ENCODE measurements around the gene CLSTN2. TPM values are rescaled to one million over a fixed set of nuclear protein-coding genes. Genes with fewer than 3 reads are reported as not detected.

The CLSTN2 gene
- total and polyA plus RNA-seq, 2 of the 4 experiments (the other 2 are of a cell fraction) = under 0.01 to 0.07 TPM

GRCh38 chr3:140370686-140371085 lies 435.7 kb downstream of the CLSTN2 start:
- H3K9me1 ChIP-seq (ENCODE audit: insufficient read depth, low read length) = no peaks in the 10 kb centered on the region
- ChIA-PET CTCF (no interaction called here), POLR2A (ENCODE audit: unreplicated experiment) (no interaction called here)
- WGBS, 2 experiments (ENCODE audit: extremely low coverage in 2 of 2, insufficient read length in 1 of 2) = no CpG with 5 or more reads among the region's 2 CpGs
- H2AFZ ChIP-seq (replicated peaks; ENCODE audit: low read length, poor library complexity) = no peak overlapping the region
- dilution Hi-C loops (cut with HindIII; ENCODE audit: low sequenced_read_pairs, unreplicated experiment) = no loop called here
- no peak overlapping the region for H3K4me2 ChIP-seq (ENCODE audit: low read depth, low read length)
- H3K4me3 ChIP-seq (ENCODE audit: insufficient read depth, low read depth, low read length) = no peak overlapping the region
- H4K5ac ChIP-seq (ENCODE audit: low read depth, low read length) = no peak overlapping the region
- no peak overlapping the region for H3K18ac ChIP-seq (ENCODE audit: low read depth, low read length)
- H3K36me3 ChIP-seq (ENCODE audit: control insufficient read depth, insufficient read depth, low read length) = no peaks in the 10 kb centered on the region
- H2AK5ac ChIP-seq (ENCODE audit: low read depth, low read length) = no peak overlapping the region
- no peak overlapping the region for H2BK120ac ChIP-seq (ENCODE audit: low read depth, low read length)
- no peak overlapping the region for H3K9ac ChIP-seq (ENCODE audit: low read depth, low read length)
- no peak overlapping the region for H2AK9ac ChIP-seq (replicated peaks; ENCODE audit: low read depth, low read length, poor library complexity)
- H3K4ac ChIP-seq (ENCODE audit: low read depth, low read length) = no peak overlapping the region
- intact Hi-C loops (cut with micrococcal nuclease) = no loop called here
- no peaks in the 10 kb centered on the region for H3K79me1 ChIP-seq (ENCODE audit: low read depth in 1 of 2, low read length in 2 of 2)
- DNase-seq = no peak
- TF ChIP-seq, protein P1, sequence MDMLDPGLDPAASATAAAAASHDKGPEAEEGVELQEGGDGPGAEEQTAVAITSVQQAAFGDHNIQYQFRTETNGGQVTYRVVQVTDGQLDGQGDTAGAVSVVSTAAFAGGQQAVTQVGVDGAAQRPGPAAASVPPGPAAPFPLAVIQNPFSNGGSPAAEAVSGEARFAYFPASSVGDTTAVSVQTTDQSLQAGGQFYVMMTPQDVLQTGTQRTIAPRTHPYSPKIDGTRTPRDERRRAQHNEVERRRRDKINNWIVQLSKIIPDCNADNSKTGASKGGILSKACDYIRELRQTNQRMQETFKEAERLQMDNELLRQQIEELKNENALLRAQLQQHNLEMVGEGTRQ (IDR thresholded peaks at IDR 0.05; ENCODE audit: low read depth, low read length) = no peak
- no peaks in the 10 kb centered on the region for H4K20me1 ChIP-seq (ENCODE audit: insufficient read depth, low read length)
- no peak for ATAC-seq (ENCODE audit: low read depth)
- H3K4me1 ChIP-seq (ENCODE audit: control insufficient read depth, insufficient read depth, low read length) = no peaks in the 10 kb centered on the region
- no peak overlapping the region for H3K27ac ChIP-seq (ENCODE audit: insufficient read depth, low read length)
- H4K8ac ChIP-seq (ENCODE audit: low read depth in 2 of 2, low read length in 2 of 2) = no peak overlapping the region
- no peak overlapping the region for H2BK5ac ChIP-seq (ENCODE audit: low read depth, low read length, poor library complexity, severe bottlenecking)
- no peaks in the 10 kb centered on the region for H3K9me3 ChIP-seq (ENCODE audit: control insufficient read depth, insufficient read depth, low read length)
- no peak overlapping the region for H3K56ac ChIP-seq (ENCODE audit: extremely low read depth, insufficient read depth, low read length)
- BruUV-seq (replicated peaks) = no TSS peak
- in situ Hi-C loops (cut with MboI; ENCODE audit: low sequenced_read_pairs) = no loop called here
- no peaks in the 10 kb centered on the region for H3K27me3 ChIP-seq (ENCODE audit: control insufficient read depth, insufficient read depth, low read length)
- no peak overlapping the region for H3K14ac ChIP-seq (replicated peaks; ENCODE audit: low read depth, low read length)
- H4K91ac ChIP-seq (ENCODE audit: insufficient read depth, low read depth, low read length) = no peak overlapping the region
- H2BK20ac ChIP-seq (ENCODE audit: low read depth, low read length) = no peak overlapping the region
- H2BK15ac ChIP-seq (ENCODE audit: low read depth, low read length) = no peak overlapping the region
- H3K23ac ChIP-seq (ENCODE audit: low read depth, low read length) = no peak overlapping the region

Measured in IMR-90 (cell line).